Adrenal gland (tissue), 5 donors: ENCODE results near the gene TSPAN2.

ENCODE experiments used
- POLR2A ChIP-seq, 2 donors: fragments of 450-650 bp; IDR thresholded peaks; one replicate each; pipeline ENCODE4 v1.6.1; 2017; ENCODE audit warnings: antibody characterized with exemption in 2 of 2, mild to moderate bottlenecking in 2 of 2, moderate library complexity in 1 of 2
- TF ChIP-seq, protein P1 (sequence below), 6 experiments: fragments of 450-650 bp in 4 of 6; fragments of 200-600 bp in 2 of 6; sonication (generic) in 1 of 6; IDR thresholded peaks; 1 replicate in 5 of 6; 2 replicates in 1 of 6; pipeline versions ENCODE4 v1.5.1 to v1.8.0; 2016 to 2021; ENCODE audit warnings: antibody characterized with exemption in 6 of 6, mild to moderate bottlenecking in 2 of 6, moderate library complexity in 1 of 6
- donor health status: DM: no; HTN: no; CAD: no.

DNA sequence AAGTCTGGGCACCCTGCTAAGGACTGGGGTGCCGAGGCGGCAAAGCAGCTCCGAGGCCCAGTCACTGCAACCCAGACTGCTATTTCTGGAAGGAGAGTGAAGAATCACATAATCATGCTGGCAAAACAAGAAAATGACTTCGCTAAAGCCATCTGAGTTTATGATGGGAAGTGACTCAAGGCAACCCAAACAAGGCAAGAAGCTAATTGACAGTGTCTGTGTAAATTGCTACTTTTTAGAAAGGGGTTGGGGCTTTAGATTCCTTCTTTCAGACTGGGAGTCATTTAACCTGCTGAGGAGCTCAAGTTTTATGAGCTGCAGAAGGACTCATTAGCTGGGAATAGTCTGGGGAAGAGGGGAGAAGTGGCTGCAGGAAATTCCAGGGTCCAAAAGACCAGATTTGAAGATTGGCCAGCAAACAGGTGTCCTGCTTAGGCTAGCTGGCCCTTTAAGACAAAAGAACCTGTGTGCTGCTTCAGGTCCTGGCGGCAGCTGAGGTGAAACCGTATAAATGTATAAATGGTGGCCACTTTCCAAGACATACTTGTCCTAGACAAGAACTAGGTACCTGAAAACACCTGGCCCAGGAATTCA is 31.5 kb downstream of the TSPAN2 start:
- TF ChIP-seq, protein P1, sequence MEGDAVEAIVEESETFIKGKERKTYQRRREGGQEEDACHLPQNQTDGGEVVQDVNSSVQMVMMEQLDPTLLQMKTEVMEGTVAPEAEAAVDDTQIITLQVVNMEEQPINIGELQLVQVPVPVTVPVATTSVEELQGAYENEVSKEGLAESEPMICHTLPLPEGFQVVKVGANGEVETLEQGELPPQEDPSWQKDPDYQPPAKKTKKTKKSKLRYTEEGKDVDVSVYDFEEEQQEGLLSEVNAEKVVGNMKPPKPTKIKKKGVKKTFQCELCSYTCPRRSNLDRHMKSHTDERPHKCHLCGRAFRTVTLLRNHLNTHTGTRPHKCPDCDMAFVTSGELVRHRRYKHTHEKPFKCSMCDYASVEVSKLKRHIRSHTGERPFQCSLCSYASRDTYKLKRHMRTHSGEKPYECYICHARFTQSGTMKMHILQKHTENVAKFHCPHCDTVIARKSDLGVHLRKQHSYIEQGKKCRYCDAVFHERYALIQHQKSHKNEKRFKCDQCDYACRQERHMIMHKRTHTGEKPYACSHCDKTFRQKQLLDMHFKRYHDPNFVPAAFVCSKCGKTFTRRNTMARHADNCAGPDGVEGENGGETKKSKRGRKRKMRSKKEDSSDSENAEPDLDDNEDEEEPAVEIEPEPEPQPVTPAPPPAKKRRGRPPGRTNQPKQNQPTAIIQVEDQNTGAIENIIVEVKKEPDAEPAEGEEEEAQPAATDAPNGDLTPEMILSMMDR (IDR thresholded peaks at IDR 0.05) = no peak
- TF ChIP-seq POLR2A (IDR thresholded peaks at IDR 0.05) = no peak
